Ovary (tissue), 9 donors: ENCODE measurements around the gene SLIT1. TPM values are rescaled to one million over a fixed set of nuclear protein-coding genes. Genes with fewer than 3 reads are reported as not detected.

Source experiments
- DNase-seq, 5 donors: peaks; one replicate each; pipeline ENCODE4 v3.0.0-alpha.2; 2019 to 2020
- H3K27ac ChIP-seq, 2 donors: fragments of 200-600 bp; one replicate each; pipeline versions ENCODE4 v1.5.1 to v1.8.0; 2019 to 2022
- H3K27me3 ChIP-seq: fragments of 200-600 bp; one replicate; pipeline ENCODE4 v1.8.0; 2022
- H3K36me3 ChIP-seq: fragments of 200-600 bp; sonication (generic); one replicate; pipeline ENCODE4 v1.5.1; 2019
- H3K4me1 ChIP-seq: one replicate; pipeline ENCODE4 v1.8.1; 2013; ENCODE audit warnings: mild to moderate bottlenecking, moderate library complexity; ENCODE audit not compliant: insufficient read depth
- H3K4me3 ChIP-seq: fragments of 200-600 bp; sonication (generic); one replicate; pipeline ENCODE4 v1.5.1; 2017
- H3K9me3 ChIP-seq, 2 donors: fragments of 200-600 bp in 1 of 2; sonication (generic) in 1 of 2; one replicate each; pipeline versions ENCODE4 v1.5.1 to v1.8.1; 2013 to 2019; ENCODE audit warnings: mild to moderate bottlenecking in 1 of 2, moderate library complexity in 1 of 2
- EP300 ChIP-seq: sonication (generic); formaldehyde crosslinking; IDR thresholded peaks from one replicate; pipeline ENCODE4 v1.6.1; 2017; ENCODE audit warnings: antibody characterized with exemption
- POLR2A ChIP-seq: fragments of 450-650 bp; IDR thresholded peaks from one replicate; pipeline ENCODE4 v1.6.1; 2017; ENCODE audit warnings: antibody characterized with exemption, mild to moderate bottlenecking, moderate library complexity
- WGBS, 3 donors: extraction: QIAGEN DNeasy Blood & Tissue Kit in 1 of 3; methylation state at CpG; one replicate each; pipeline versions ENCODE4 v1.1.5 to v1.1.7; 2013 to 2017; 5-methylcytosine and 5-hydroxymethylcytosine counted together
- intact Hi-C, 4 donors: fragments of 100-400 bp; cut with DNase I; formaldehyde crosslinking; loops; one replicate each; pipeline versions ENCODE4 v1.11.0 to v1.15.1; 2022 to 2023
- polyA plus RNA-seq, 2 donors: library from polyadenylated mRNA; stranded (reverse); fragments of 200-250 nt in 1 of 2; fragments of 350-450 nt in 1 of 2; fragmentation: Illumina TruSeq in 1 of 2; extraction: RNeasy Lipid Tissue Mini Kit (QIAGEN cat#74804) in 1 of 2; gene quantifications; one replicate each; pipeline ENCODE4 v1.2.3, GENCODE V29; 2013 to 2014
- total RNA-seq, 7 donors: library from RNA; depleted of rRNA in 2 of 7; stranded (reverse); fragments of >200 nt in 2 of 7; fragmentation: NEBNext Ultra II Directional in 3 of 7; extraction: Animal tissue kit (Norgen Biotek cat#: 25700) in 3 of 7; gene quantifications; one replicate each; pipeline versions ENCODE4 v1.1.0 to v1.2.4, GENCODE V29; 2016 to 2023
- TF ChIP-seq, protein P1 (sequence below), 3 donors: fragments of 450-650 bp in 2 of 3; fragments of 200-600 bp in 1 of 3; IDR thresholded peaks; one replicate each; pipeline versions ENCODE4 v1.5.1 to v1.8.0; 2016 to 2022; ENCODE audit warnings: antibody characterized with exemption in 3 of 3, mild to moderate bottlenecking in 1 of 3
- donor health status: DM: no; HTN: no; CAD: no; lungs with moderate emphysema.
- donor health status: DM: no; HTN: no; CAD: no.
- donor health status: Bipolar disorder and iron deficiency.
- donor health status: DM: yes; HTN: yes; CAD: no.
- donor health status: DM: no; HTN: no; CAD: no.
- donor health status: DM: yes; HTN: yes; CAD: no.

Gene SLIT1
- total and polyA plus RNA-seq, 9 donors = under 0.01 to 0.62 (median 0.25) TPM

DNA sequence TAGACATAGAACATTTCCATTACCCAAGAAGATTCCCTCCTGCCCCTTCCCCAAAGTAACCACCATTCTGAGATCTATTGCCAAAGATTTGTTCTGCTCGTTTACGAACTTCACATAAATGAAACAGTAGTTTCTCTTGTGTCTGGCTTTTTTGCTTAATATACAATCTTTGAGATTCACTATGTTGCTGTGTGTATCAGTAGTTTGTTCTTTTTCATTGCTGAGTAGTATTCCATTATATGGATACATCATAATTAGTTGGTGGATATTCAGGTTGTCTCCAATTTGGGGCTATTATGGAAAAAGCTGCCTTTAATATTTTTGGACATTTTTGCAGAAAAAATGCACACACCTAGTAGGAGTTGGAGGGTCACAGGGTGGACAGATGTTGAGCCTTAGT, 124.3 kb downstream of the SLIT1 start:
- intact Hi-C loops = no loop called here
- Histone ChIP-seq H3K9me3 (no peaks in the 10 kb centered on the region), H3K36me3 (no peaks in the 10 kb centered on the region), H3K4me3 (no peak overlapping the region), H3K4me1 (no peaks in the 10 kb centered on the region), H3K27ac (no peak overlapping the region), H3K27me3 (no peaks in the 10 kb centered on the region)
- WGBS, 3 donors = 84 to 92% (median 88%) methylated on average over 2 of the region's 2 CpGs
- TF ChIP-seq EP300 = no peak
- no peak for TF ChIP-seq POLR2A
- TF ChIP-seq, protein P1, sequence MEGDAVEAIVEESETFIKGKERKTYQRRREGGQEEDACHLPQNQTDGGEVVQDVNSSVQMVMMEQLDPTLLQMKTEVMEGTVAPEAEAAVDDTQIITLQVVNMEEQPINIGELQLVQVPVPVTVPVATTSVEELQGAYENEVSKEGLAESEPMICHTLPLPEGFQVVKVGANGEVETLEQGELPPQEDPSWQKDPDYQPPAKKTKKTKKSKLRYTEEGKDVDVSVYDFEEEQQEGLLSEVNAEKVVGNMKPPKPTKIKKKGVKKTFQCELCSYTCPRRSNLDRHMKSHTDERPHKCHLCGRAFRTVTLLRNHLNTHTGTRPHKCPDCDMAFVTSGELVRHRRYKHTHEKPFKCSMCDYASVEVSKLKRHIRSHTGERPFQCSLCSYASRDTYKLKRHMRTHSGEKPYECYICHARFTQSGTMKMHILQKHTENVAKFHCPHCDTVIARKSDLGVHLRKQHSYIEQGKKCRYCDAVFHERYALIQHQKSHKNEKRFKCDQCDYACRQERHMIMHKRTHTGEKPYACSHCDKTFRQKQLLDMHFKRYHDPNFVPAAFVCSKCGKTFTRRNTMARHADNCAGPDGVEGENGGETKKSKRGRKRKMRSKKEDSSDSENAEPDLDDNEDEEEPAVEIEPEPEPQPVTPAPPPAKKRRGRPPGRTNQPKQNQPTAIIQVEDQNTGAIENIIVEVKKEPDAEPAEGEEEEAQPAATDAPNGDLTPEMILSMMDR (IDR thresholded peaks at IDR 0.05) = no peak
- no peak for DNase-seq

DNA sequence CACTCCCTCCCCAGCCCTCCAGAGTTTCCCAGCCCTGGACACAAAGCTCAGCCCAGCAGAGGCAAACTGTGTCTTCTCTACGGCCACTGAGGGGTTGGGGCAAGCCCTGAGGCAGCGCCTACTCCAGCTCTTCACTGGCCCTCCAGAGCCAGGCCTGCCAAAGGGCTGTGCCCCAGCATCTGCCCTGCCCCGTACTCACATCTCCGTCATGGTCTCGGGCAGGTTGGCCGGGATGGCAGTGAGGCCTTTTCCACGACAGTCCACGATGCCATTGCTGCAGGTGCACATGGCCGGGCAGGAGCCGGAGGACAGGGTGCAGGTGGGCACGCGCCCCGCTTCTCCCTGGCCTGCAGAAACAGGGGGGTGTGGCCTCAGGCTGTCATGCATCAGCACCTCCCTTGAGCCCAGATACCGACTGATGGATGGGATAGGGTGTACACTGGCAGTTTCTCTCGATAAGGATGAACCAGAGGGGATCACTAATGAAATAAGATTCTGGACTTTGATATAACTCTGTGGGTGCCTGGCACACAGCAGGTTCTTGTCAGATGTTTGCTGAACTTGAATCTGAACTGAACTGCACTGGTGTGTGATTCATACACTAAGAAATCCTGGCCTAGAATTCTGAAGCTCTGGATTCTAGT, 125.2 kb downstream of the SLIT1 start:
- no peak for TF ChIP-seq POLR2A
- no peak for TF ChIP-seq EP300
- TF ChIP-seq, protein P1 (IDR thresholded peaks at IDR 0.05) = no peak
- Histone ChIP-seq H3K36me3 (no peaks in the 10 kb centered on the region), H3K9me3 (no peaks in the 10 kb centered on the region), H3K27ac (no peak overlapping the region), H3K4me3 (no peak overlapping the region), H3K4me1 (no peaks in the 10 kb centered on the region), H3K27me3 (no peaks in the 10 kb centered on the region)
- intact Hi-C loops = no loop called here
- WGBS, 3 donors = 86 to 92% (median 88%) methylated on average over 15 of the region's 15 CpGs
- no peak for DNase-seq

DNA sequence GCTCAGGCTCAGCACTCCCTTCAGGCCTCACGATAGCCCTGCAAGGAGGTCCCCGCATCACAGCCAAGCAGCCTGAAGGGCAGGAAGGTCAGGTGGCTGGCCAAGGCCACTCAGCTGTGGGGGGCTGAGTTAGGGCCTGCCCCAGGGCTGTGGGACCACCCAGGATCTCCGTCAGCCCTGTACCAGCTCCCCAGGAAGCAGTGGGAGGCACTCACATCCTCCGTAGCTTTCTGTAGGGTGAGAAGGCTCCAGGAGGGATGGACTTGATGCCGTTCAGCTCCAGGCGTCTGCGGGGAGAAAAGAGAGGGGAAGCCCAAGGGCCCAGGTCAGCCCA, 125.9 kb downstream of the SLIT1 start:
- Histone ChIP-seq H3K4me3 (no peak overlapping the region), H3K4me1 (no peaks in the 10 kb centered on the region), H3K36me3 (no peaks in the 10 kb centered on the region), H3K27ac (no peak overlapping the region), H3K27me3 (no peaks in the 10 kb centered on the region), H3K9me3 (no peaks in the 10 kb centered on the region)
- WGBS, 3 donors = 49 to 56% (median 51%) methylated on average over 7 of the region's 7 CpGs
- intact Hi-C loops = no loop called here
- no peak for DNase-seq
- TF ChIP-seq, protein P1 (IDR thresholded peaks at IDR 0.05) = no peak
- TF ChIP-seq EP300 (no peak), POLR2A (no peak)

DNA sequence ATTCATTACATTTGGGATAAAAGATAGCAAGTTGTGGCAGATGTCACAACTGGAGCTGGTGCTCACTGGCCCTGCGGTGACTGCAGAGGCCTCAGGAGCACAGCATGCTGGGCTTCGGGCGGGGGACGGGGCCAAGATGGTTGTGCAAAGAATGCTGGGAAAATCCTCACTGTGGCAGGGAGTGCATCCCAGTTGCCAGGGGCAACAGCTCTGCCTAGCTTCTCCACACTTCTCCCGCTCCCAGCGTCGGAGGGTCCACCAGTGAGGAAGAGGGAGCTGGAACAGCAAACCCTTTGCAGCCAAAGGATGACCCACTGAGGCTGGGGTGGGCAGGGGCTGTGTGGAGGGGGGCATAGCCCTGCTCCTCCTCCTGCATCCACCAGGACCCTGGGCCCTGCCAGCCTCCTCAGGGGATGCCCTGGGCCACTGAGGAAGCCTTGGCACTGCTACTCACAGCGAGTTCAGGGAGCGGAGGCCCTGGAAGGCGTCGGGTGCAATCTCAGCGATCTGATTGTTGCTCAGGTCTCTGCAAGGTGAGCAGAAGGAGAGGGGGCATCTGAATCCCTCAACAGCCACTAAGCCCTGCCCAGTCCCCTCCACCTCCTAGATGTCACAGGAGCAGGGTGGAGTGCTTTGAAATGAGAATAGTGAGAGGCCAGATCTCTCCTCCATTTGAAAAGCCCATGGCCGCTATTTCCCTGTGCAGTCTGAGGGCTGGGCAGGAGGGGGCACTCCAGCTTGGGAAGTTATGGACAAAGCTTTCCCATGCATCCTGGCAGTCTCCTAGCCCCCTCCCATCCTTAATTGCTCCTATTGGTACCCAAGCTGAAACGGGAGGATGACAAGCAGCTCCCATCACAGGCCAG, 126.5 kb downstream of the SLIT1 start:
- Histone ChIP-seq H3K9me3 (no peaks in the 10 kb centered on the region), H3K4me1 (no peaks in the 10 kb centered on the region), H3K27me3 (no peaks in the 10 kb centered on the region), H3K27ac (no peak overlapping the region), H3K4me3 (no peak overlapping the region), H3K36me3 (no peaks in the 10 kb centered on the region)
- TF ChIP-seq, protein P1 (IDR thresholded peaks at IDR 0.05) = no peak
- no peak for TF ChIP-seq POLR2A
- TF ChIP-seq EP300 = no peak
- intact Hi-C loops = no loop called here
- 84 to 87% (median 85%) methylated on average over 14 of the region's 14 CpGs for WGBS, 3 donors
- no peak for DNase-seq
